ENCODE results near the gene SLC13A3. TPM values are rescaled to one million over a fixed set of nuclear protein-coding genes. Genes with fewer than 3 reads are reported as not detected.

SLC13A3 gene
- total RNA-seq, 4 donors from 2014 or later, result 0.62 to 1.6 (median 0.80) TPM

DNA sequence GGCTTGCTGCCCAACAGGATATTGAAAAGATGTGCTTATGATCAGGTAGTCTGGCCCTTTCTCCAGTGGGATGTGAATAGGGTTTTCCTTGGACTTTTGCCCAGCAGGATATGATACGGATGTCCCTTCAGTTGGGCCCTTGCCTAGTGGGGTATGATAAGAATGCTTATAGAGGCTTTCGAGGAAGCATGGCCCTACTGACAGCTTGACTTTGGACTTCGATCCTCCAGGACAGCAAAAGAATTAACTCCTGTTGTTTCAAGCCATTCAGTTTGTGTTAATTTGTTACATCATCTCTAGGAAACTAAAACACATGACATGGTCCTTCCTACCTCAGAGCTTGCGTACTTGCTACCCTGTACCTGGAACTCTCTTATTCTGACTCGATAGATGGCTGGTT, 128.2 kb downstream of the SLC13A3 start:
- 61 to 70% methylated on average over 4 to 5 of the region's 5 CpGs for WGBS, 2 donors (ENCODE audit: low coverage in 1 of 2)
- Histone ChIP-seq H3K36me3 (no peaks in the 10 kb centered on the region), H3K9me3 (no peaks in the 10 kb centered on the region), H3K27me3 (peaks cover 85% of the 10 kb centered on the region), H3K4me1 (no peaks in the 10 kb centered on the region), H3K4me3 (no peak overlapping the region), H3K27ac (no peak overlapping the region)
- no peak for TF ChIP-seq POLR2AphosphoS5 (IDR thresholded peaks at IDR 0.05)
- no peak for TF ChIP-seq CTCF (IDR thresholded peaks at IDR 0.05)
- TF ChIP-seq POLR2A (IDR thresholded peaks at IDR 0.05), result no peak
- TF ChIP-seq EP300 (IDR thresholded peaks at IDR 0.05), result no peak
- ATAC-seq, result no peak

DNA sequence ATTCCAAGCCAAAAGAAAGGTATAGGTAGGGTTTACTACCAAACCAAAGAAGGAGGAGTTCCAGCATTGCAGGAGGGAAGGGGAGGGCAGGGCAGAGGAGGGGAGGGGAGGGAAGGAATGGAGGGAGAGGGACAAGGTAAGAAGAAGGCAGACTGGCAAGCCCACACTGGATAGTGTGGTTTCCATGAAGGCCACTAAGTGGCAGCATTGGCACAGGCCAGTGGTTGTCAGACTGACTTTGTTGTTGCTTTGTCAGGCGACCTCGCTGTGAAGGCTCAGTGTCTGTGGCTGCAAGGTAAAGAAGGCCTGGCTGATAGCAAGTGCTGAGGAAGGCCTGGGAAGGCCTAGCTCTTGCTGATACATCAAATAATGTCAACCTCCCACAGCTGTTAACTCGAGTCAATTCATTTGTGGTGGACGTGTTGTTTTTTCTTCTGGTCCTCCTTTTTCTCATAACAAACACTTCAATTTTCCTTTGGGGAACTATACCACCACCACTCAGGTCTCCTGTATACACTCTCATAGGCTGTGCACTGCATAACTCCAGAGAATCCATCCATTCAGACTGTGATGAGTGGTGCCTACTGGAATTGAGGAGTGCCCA, 130.2 kb downstream of the SLC13A3 start:
- no peak overlapping the region for H3K27ac ChIP-seq
- ATAC-seq, result no peak
- WGBS, 2 donors (ENCODE audit: low coverage in 1 of 2), result 27 to 29% methylated on average over 2 to 4 of the region's 4 CpGs
- TF ChIP-seq EP300 (IDR thresholded peaks at IDR 0.05) (no peak), CTCF (IDR thresholded peaks at IDR 0.05) (peak; percentile 9 to 62 (median 24))
- H3K27me3 ChIP-seq, result peaks cover 79% of the 10 kb centered on the region
- H3K36me3 ChIP-seq, result no peaks in the 10 kb centered on the region
- H3K9me3 ChIP-seq, result no peaks in the 10 kb centered on the region
- no peak overlapping the region for H3K4me3 ChIP-seq
- H3K4me1 ChIP-seq, result no peaks in the 10 kb centered on the region

- 89 to 100% methylated on average over 1 of the region's 4 CpGs for WGBS, 2 donors (ENCODE audit: low coverage in 1 of 2)
- peaks cover 79% of the 10 kb centered on the region for H3K27me3 ChIP-seq
- no peak for ATAC-seq
Measured at GRCh38 chr20:46520540-46520939, 130.7 kb downstream of the SLC13A3 start.

DNA sequence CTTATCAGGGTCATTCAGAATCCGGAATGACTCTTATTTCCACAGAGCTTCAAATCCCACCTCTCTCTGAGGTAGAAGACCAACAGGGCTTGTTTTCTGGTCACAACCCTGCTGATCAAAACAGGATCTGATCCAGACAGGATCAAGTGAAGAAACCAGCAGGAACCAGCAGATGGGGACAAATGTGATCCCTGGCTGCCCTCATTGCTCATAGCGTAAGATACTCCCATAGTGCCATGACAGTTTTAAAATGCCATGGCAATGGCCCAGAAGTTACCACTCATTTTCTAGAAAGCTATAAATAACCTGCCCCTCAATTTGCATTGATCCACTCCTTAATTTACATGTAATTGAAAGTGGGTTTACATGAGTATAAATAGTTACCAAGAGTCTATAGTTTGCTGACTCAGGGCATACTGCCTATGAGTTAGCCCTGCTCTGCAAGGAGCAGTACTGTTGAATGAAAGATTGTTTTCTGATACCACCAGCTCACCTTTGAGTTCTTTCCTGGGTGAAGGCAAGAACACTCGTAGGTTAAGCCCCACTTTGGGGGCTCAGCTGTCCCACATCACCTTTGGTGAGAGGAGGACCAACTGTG, 131.7 kb downstream of the SLC13A3 start:
- H3K27me3 ChIP-seq, result peaks cover 75% of the 10 kb centered on the region
- TF ChIP-seq POLR2AphosphoS5 (IDR thresholded peaks at IDR 0.05), result no peak
- no peak for TF ChIP-seq POLR2A (IDR thresholded peaks at IDR 0.05)
- TF ChIP-seq EP300 (IDR thresholded peaks at IDR 0.05), result no peak
- no peak for TF ChIP-seq CTCF (IDR thresholded peaks at IDR 0.05)
- ATAC-seq, result no peak
- H3K9me3 ChIP-seq, result no peaks in the 10 kb centered on the region
- no peaks in the 10 kb centered on the region for H3K4me1 ChIP-seq
- H3K36me3 ChIP-seq, result no peaks in the 10 kb centered on the region
- H3K27ac ChIP-seq, result no peak overlapping the region
- H3K4me3 ChIP-seq, result no peak overlapping the region
- 53 to 58% methylated on average over 3 of the region's 3 CpGs for WGBS, 2 donors (ENCODE audit: low coverage in 1 of 2)

More at GRCh38 chr20:46520540-46520939, 130.7 kb downstream of the SLC13A3 start:
- Histone ChIP-seq H3K27ac (no peak overlapping the region), H3K4me3 (no peak overlapping the region), H3K9me3 (no peaks in the 10 kb centered on the region), H3K4me1 (no peaks in the 10 kb centered on the region), H3K36me3 (no peaks in the 10 kb centered on the region)
- no peak for TF ChIP-seq CTCF (IDR thresholded peaks at IDR 0.05)
- no peak for TF ChIP-seq POLR2AphosphoS5 (IDR thresholded peaks at IDR 0.05)
- TF ChIP-seq EP300 (IDR thresholded peaks at IDR 0.05), result no peak
- TF ChIP-seq POLR2A (IDR thresholded peaks at IDR 0.05), result no peak

Data from gastroesophageal sphincter (tissue), 4 donors.